22Rv1 (cell line): ENCODE data around the gene IAH1.

ENCODE experiments used
- CTCF ChIP-seq: fragments of 450-650 bp; IDR thresholded peaks from 2 replicates; pipeline ENCODE4 v1.5.1; 2017; ENCODE audit warnings: mild to moderate bottlenecking
- ZFX ChIP-seq: fragments of 450-650 bp; IDR thresholded peaks from 2 replicates; pipeline ENCODE4 v1.6.1; 2017; ENCODE audit warnings: antibody characterized with exemption, borderline replicate concordance

GRCh38 chr2:9440058-9440727, 34.2 kb upstream of the IAH1 start:
- TF ChIP-seq CTCF: no peak
- TF ChIP-seq ZFX: no peak
